HG02870 (cell line): ENCODE data around the gene CYP21A2.
"Not testable (repeated sequence)": the region's sequence is repeated elsewhere in the genome, so short reads cannot be mapped to it uniquely, and the experiment has no call there.

Experiments used
- ATAC-seq: cut with Tn5 transposase; IDR thresholded peaks from one replicate; pipeline ENCODE4 v1.9.1; 2021; ENCODE audit warnings: mild to moderate bottlenecking, moderate library complexity; ENCODE audit not compliant: unreplicated experiment

Gene CYP21A2

DNA sequence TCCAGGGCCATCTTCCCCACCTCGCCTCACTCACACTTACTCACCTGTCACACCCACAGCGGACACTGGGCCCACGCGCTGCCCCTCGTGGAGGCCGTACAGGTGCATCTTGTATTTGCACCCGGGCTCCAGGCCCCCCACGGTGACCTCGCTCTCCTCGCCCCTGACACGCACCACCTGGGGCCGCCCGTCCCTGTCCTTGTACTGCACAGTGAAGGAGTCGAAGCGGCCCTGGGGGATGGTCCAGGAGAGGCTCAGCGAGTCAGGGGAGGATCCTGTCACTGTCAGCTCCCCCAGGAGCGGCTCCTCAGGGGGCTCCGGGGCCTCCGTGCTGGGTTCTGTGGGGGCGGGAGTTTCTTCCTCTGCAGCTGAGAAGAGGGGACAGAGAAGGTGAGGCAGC lies 14.4 kb downstream of the CYP21A2 start:
- not testable (repeated sequence) for ATAC-seq

DNA sequence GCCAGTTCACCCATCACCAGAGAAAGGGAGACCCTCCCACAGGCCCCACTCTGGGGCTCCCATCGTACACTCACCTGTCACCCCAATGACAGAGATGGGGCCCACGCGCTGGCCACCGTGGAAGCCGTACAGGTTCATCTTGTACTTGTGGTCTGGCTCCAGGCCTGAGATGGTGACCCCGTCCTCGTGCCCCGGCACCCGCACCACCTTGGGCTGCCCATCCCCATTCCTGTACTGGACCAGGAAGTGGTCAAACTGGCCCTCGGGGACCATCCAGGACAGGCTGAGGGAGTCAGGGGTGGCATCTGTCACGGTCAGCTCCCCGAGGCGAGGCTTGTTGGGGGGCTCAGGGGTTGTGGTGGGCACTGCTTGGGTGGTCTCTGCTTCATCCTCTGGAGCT lies 15.1 kb downstream of the CYP21A2 start:
- ATAC-seq = not testable (repeated sequence)

DNA sequence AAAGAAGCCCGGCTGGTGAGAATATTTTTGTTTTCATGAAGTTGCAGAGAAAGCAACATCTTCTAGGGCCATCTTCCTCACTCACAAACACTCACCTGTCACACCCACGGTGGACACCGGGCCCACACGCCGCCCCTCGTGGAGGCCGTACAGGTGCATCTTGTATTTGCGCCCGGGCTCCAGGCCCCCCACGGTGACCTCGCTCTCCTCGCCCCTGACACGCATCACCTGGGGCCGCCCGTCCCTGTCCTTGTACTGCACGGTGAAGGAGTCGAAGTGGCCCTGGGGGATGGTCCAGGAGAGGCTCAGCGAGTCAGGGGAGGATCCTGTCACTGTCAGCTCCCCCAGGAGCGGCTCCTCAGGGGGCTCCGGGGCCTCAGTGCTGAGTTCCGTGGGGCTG lies 17.5 kb downstream of the CYP21A2 start:
- ATAC-seq = not testable (repeated sequence)

DNA sequence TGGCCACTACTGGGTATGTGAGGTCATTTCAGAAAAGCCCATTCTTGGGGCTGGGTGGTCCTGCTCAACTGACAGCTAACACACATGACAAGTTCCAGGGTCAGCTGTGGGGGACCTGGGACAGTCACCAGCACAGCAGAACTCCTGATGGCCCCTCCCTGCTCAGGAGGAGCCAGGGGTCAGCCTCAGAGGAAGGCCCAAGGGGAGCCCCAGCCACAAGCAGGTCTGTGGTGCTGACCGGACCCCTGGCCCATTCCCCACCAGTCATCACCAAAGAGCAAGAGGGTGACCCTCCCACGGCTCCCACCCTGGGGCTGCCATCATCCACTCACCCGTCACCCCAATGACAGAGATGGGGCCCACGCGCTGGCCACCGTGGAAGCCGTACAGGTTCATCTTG lies 18.0 kb downstream of the CYP21A2 start:
- no peak for ATAC-seq

DNA sequence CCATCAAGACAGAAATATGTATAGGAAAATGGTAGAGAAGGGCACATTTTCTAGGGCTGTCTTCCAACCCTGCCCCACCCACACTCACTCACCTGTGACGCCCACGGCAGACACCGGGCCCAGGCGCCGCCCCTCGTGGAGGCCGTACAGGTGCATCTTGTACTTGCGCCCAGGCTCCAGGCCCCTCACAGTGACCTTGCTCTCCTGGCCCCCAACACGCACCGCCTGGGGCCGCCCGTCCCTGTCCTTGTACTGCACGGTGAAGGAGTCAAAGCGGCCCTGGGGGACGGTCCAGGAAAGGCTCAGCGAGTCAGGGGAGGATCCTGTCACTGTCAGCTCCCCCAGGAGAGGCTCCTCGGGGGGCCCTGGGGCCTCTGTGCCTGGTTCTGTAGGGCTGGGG lies 19.8 kb downstream of the CYP21A2 start:
- ATAC-seq = no peak

DNA sequence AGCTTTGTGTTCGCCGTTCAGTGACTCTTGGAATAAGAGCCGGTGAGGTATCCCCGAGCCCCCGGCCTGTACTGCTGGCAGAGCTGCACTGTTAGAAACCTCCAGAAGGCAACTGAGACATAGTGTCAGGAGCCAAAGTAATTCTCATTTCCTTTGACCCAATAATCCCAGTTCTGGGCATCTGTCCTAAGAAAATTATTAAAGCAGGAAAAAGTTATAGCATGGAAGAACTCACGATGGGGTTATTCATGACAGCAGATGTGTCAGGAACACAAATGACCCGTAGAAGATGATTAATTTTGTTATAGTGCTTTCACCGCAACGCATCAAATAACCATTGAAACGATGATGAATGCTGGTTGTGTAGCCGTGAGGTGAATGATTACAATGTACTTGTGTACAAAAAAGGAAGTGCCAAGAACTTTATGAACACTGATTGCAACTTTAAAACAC lies 20.3 kb downstream of the CYP21A2 start:
- no peak for ATAC-seq

DNA sequence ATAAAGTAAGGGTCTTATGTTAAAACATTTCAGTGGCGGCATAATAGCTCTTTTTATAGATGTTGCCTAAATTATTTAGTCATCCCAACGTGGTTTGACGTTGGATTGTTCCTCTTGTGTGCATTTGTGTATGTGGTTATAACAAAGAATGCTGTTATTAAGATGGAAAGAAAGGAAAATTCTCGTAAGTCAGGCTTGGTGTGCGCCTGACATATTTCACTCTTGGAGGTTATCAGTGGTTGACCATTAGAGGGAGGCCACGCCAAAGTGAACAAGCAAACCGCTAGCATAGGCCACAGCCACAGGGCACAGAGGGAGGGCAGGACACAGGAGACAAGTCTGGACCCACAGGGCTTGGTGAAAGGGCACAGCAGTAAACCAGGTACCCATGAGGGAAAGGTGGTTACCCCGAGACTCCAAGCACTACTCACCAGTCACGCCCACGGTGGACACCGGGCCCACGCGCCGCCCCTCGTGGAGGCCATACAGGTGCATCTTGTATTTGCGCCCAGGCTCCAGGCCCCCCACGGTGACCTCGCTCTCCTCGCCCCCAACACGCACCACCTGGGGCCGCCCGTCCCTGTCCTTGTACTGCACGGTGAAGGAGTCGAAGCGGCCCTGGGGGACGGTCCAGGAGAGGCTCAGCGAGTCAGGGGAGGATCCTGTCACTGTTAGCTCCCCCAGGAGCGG lies 22.9 kb downstream of the CYP21A2 start:
- no peak for ATAC-seq

DNA sequence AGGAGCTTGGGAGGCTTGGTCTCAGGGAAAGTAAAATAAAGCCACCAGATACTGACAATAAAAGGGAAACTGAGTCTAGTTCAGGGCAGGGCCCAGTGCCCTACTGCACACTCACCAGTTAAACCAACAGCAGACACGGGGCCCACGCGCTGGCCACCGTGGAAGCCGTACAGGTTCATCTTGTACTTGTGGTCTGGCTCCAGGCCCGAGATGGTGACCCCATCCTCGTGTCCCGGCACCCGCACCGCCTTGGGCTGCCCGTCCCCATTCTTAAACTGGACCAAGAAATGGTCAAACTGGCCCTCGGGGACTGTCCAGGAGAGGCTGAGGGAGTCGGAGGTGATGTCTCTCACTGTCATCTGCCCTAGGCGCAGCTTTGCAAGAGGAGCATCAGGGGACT lies 26.5 kb downstream of the CYP21A2 start:
- no peak for ATAC-seq

DNA sequence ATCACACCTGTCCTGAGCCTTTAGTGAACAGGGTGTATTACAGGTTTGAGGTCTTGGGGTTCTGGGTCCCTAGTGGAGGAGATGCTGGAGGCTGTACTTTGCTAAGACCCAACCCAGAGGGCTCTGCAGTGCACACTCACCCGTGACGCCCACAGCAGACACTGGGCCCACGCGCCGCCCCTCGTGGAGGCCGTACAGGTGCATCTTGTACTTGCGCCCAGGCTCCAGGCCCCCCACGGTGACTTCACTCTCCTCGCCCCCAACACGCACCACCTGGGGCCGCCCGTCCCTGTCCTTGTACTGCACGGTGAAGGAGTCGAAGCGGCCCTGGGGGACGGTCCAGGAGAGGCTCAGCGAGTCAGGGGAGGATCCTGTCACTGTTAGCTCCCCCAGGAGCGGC lies 29.3 kb downstream of the CYP21A2 start:
- not testable (repeated sequence) for ATAC-seq

DNA sequence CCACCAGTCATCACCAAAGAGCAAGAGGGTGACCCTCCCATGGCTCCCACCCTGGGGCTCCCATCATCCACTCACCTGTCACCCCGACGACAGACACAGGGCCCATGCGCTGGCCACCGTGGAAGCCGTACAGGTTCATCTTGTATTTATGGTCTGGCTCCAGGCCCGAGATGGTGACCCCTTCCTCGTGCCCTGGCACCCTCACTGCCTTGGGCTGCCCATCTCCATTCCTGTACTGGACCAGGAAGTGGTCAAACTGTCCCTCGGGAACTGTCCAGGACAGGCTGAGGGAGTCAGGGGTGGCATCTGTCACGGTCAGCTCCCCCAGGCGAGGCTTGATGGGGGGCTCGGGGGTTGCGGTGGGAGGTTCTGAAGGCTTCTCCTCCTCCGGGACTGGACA lies 30.1 kb downstream of the CYP21A2 start:
- not testable (repeated sequence) for ATAC-seq

DNA sequence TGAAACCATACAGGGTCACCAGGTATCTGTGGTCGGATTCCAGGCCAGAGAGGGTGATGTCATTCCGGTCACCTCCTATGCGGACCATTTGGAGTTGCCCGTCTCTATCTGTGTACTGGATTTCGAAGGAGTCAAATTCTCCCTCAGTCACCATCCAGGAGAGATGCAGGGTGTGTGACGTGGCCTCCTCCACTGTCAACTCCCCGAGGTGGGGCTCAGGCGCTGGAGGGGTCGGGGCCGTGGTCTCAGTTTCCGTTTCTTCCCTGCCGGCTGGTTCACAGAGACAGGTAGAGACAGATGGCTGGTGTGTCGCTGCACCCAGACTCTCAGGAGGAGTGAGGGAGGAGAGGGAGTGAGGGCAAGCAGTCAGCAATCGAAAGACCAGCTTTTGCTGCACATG lies 30.7 kb downstream of the CYP21A2 start:
- no peak for ATAC-seq

DNA sequence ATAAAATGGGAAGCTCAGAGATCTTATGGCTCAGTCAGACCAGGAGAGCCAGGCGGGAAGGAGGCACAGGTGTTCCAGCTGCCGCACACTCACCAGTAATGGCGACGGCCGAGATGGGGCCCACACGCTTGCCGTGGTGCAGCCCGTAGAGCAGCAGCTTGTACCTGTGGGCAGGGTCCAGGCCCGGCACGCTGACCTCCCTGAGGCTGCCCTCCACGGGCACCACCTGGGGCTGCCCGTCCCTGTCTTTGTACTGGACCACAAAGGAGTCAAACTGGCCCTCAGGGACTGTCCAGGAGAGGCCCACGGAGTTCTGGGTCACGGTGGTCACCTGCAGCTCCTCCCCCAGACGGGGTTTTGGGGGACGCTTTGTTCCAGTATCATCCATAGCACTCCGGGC lies 31.2 kb downstream of the CYP21A2 start:
- no peak for ATAC-seq

DNA sequence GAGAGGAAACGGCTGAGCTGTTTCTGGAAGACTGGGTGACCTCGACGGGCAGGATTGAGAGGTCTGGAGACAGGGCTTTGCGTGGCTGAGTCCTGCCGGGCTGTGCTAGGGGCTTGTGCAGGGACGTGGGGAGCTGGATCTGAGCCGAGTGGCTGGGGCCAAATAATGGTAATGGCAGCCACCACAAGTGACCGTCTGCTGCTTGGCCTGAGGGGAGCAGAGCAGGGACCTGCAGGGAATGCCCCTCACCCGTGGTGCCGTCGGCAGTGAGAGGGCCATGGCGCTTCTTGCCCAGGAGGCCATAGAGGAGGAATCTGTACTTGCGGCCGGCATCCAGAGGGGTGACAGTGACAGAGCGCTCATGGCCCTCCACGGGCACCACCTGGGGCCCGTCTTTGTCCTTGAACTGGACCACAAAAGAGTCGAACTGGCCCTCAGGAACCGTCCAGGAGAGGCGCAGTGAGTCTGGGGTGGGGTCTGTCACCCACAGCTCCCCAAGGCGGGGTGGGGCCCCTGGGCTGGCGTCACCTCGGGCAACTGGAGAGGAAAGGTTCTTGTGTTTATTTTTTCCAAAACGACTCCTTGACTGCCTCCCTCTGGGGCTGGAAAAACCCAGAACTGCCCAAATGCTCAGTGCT lies 31.8 kb downstream of the CYP21A2 start:
- no peak for ATAC-seq

DNA sequence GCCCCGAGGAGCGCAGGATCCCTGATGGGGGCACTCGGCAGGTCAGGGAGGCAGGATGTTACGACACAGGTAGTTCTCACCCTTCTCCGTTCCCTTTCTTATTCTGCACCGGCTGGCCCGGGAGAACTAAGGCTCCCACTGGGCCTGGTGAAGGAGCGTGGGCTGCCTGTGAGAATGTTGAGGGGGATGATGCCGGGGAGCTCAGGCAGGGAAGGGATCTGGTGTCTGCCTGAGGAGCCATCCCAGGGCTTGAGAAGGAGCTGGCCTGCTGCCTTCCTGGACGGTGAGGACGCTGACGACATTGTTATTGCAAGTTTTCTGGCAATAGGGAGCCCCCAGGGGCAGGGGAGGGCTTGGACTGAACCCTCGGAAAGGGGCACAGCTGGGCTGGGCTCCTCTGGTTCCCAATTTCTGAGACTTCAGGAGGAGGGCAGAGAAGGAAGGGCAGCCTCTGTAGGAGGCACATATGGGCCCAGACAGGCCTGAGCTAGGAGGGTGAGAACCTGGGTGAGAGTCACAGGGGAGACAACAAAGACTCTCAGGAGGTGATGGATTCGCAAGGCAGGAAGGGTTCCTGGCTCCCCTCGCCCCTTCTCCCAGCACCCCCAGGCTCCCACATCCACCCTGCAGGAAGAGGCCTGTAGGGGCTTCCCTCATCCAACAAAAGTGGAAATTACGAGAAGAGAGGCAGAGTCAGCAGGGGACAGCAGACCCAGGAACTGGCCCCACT lies 32.8 kb downstream of the CYP21A2 start:
- no peak for ATAC-seq

DNA sequence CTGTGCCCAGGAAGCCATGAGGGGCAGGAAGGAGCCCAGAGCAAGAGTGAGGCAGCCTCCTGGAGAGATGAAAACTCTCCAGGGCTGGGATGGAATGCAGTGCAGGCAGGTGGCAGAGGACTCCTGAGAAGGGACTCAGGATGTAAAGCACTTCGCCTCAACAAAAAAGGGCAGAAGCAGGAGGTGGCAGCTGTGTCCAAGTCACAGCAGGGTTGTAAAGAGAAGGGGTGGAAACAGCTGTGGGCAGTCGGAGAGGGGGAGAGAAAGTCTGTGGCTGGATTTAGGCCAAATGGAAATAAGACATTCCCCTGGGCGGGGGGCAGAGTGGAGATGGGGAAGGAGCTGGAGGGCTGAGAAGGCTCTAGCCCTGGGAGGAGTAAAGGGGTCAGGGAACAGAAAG lies 34.9 kb downstream of the CYP21A2 start:
- no peak for ATAC-seq

DNA sequence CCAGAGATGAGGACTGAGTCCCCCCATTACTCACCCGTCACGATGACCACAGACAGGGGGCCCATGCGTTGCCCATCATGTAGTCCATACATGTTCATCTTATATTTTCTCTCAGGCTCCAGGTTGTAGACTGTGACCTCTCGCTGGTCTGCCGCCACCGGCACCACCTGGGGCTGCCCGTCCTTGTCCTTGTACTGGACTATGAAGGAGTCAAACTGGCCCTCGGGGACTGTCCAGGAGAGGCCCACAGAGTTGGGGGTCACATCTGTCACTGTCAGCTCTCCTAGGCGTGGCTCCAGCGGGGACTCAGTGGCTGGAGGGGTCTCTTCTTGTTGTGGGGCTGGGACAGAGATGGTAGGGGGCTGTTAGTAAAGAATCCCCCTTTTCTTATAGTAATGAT lies 35.4 kb downstream of the CYP21A2 start:
- no peak for ATAC-seq

DNA sequence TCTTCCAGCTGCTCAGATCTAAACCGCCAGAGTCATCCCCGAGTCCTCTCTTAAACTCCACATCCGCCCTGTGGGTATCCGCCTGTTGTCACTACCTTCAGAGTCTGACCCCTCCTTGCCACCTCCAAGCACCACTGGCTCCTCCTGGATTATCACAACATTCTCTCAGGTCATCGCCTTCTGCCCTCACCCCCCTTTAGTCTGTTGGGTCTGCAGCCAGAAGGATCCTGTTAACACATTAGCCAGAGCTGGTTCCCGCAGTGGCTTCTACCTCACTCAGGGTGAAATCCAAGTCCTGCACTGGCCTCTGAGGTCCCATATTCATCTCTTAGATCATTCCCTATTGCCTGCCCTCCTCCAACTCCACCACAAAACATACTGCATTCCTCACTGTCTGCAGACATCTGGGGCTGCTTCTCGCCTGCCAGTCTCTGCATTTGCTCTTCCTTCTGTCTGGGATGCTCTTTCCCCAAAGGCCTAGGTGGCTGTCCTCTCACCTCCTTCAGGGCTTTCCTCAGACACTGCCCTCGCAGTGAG lies 36.8 kb downstream of the CYP21A2 start:
- no peak for ATAC-seq

DNA sequence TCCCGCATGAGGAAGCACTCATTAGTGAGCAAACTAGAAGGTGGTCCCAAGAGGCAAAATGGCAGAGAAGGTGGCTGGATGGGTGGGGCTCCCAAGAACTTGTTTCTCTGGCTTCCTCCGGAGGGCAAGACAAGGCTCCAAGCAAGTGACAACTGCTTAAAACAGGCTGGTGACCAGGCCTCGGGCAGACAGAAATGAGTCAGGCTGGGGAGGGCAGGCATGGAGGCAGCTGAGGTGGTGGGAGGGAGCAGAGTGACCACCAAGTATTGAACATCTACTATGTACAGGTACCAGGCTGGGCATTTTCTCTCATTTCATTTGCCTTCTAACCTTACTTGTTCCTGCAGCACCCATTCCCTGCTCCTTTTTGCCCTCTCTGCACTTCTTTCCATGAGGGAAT lies 37.6 kb downstream of the CYP21A2 start:
- no peak for ATAC-seq

DNA sequence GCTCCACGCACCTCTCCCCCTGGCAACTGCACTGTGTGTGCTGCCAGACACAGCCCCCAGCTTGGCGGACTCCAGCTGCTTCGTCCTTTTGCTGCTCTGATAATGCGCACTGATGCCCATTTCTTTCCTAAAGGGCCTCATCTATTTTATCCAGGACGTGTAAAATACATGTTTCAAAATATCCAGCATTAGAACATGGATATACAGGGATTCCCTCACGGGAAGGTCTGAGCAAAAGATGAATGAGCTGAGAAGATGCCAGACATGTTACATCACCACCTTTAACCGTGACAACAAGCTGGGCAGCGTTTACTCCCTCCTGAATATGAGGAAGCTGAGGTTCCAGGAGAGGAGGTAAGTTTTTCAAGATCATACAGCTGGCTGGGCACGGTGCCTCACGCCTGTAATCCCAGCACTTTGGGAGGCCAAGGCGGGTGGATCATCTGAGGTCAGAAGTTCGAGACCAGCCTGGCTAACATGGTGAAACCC lies 38.1 kb downstream of the CYP21A2 start:
- no peak for ATAC-seq

DNA sequence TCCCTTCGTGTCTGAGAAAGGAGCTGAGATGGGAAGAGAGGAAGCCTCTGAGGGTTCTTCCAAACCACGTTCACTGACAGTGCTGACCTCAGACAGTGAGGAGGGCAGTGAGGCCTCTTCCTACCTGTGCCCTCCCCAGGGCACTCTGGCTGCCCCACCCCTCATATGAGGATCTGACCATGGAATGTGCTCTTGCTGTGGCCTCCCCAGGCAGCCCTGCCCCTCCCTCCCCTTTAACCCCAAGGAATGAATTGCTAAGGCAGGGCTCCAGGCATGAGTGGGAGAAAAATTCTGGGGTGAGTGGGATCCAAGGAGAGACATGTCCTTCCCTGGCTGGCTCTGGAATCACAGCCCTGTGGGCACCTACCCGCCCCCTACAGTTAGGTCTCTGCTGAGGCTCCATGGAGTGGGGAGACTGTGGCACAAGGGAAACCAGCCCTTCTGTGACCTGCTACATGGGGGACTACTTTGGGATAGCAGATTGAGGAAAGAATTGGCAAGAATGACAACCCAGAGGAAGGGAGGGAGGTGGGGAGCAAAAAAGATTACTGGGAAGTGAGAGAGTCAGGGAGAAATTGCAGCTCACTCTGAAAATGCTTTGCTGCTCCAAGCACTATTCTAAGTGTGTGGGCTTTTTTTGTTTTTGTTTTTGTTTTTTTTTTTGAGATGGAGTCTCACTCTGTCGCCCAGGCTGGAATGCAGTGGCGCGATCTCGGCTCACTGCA lies 41.5 kb downstream of the CYP21A2 start:
- ATAC-seq = no peak
